Type B pancreatic cell (in vitro differentiated cells): ENCODE results near the gene WDFY2. TPM values are rescaled to one million over a fixed set of nuclear protein-coding genes. Genes with fewer than 3 reads are reported as not detected.

Experiments
- DNase-seq: peaks from one replicate; pipeline ENCODE4 v3.0.0; 2021; ENCODE audit warnings: mixed read lengths; ENCODE audit not compliant: unreplicated experiment; ENCODE audit errors: extremely low spot score
- H3K27ac Mint-ChIP-seq: 2 replicates; pipeline ENCODE4 v1.8.0; 2021; ENCODE audit warnings: mild to moderate bottlenecking, mixed read lengths
- H3K27me3 Mint-ChIP-seq: 2 replicates; pipeline ENCODE4 v1.8.0; 2021; ENCODE audit warnings: mixed read lengths
- H3K36me3 Mint-ChIP-seq: 2 replicates; pipeline ENCODE4 v1.8.0; 2021; ENCODE audit warnings: mixed read lengths
- H3K4me1 Mint-ChIP-seq: one replicate; pipeline ENCODE4 v1.8.0; 2021; ENCODE audit warnings: mixed read lengths; ENCODE audit not compliant: unreplicated experiment
- H3K4me3 Mint-ChIP-seq: 2 replicates; pipeline ENCODE4 v1.8.0; 2021; ENCODE audit warnings: mild to moderate bottlenecking, mixed read lengths
- H3K9me3 Mint-ChIP-seq: 2 replicates; pipeline ENCODE4 v1.8.0; 2021; ENCODE audit warnings: mixed read lengths
- total RNA-seq: library from RNA; stranded (reverse); gene quantifications from 2 replicates; pipeline ENCODE4 v1.2.1, GENCODE V29; 2021; ENCODE audit warnings: low replicate concordance
- TF ChIP-seq, protein P1 (sequence below): fragments of 200-600 bp; sonication (generic); conservative IDR thresholded peaks from 2 replicates; pipeline ENCODE4 v1.5.0; 2021; ENCODE audit warnings: antibody characterized with exemption, mild to moderate bottlenecking

Gene WDFY2
- total RNA-seq, 1 donor from 2014 or later = 20.3 TPM

DNA sequence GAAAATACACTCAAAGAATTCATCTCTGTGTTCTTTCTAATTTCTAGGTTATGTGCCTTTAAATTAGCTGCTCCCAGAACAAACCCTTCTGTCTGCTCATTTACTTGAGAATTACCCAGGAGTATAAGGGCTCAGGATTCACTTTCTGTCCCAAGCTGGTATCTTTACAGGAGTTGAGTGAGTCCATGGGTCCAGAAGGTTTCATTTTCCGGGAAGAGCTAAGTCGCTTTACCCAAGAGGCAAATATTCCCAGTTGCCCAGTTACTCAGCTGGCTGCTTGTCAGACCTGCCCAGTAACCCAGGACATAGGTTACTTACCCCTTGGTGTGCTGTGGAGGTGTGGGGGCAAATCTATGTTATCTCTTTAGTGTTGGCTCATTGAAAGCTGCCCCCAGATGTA lies 172.4 kb downstream of the WDFY2 start:
- DNase-seq = no peak
- no peak overlapping the region for H3K4me3 Mint-ChIP-seq
- TF ChIP-seq, protein P1, sequence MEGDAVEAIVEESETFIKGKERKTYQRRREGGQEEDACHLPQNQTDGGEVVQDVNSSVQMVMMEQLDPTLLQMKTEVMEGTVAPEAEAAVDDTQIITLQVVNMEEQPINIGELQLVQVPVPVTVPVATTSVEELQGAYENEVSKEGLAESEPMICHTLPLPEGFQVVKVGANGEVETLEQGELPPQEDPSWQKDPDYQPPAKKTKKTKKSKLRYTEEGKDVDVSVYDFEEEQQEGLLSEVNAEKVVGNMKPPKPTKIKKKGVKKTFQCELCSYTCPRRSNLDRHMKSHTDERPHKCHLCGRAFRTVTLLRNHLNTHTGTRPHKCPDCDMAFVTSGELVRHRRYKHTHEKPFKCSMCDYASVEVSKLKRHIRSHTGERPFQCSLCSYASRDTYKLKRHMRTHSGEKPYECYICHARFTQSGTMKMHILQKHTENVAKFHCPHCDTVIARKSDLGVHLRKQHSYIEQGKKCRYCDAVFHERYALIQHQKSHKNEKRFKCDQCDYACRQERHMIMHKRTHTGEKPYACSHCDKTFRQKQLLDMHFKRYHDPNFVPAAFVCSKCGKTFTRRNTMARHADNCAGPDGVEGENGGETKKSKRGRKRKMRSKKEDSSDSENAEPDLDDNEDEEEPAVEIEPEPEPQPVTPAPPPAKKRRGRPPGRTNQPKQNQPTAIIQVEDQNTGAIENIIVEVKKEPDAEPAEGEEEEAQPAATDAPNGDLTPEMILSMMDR = no peak
- peaks cover 46% of the 10 kb centered on the region for H3K36me3 Mint-ChIP-seq
- H3K27ac Mint-ChIP-seq = no peak overlapping the region
- H3K4me1 Mint-ChIP-seq = no peaks in the 10 kb centered on the region
- no peaks in the 10 kb centered on the region for H3K27me3 Mint-ChIP-seq
- H3K9me3 Mint-ChIP-seq = no peaks in the 10 kb centered on the region

DNA sequence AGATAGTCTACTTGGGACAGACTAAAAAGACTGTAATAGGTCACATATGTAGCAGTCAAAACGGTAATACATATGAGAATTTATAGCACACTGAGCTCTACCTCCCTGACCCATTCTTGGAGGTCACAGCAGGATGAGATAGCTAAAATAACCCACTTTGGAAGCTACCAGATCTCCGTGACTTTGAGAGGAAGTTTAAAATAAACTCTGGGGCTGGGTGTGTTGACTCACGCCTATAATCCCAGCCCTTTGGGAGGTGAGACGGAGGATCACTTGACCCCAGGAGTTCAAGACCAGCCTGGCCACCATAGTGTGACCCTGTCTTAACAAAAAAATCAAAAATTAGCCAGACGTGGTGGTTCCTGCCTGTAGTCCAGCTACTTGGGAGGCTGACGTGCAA lies 174.4 kb downstream of the WDFY2 start:
- DNase-seq = no peak
- no peaks in the 10 kb centered on the region for H3K9me3 Mint-ChIP-seq
- no peaks in the 10 kb centered on the region for H3K4me1 Mint-ChIP-seq
- no peak overlapping the region for H3K27ac Mint-ChIP-seq
- no peak overlapping the region for H3K4me3 Mint-ChIP-seq
- peaks cover 35% of the 10 kb centered on the region for H3K36me3 Mint-ChIP-seq
- TF ChIP-seq, protein P1 = no peak
- no peaks in the 10 kb centered on the region for H3K27me3 Mint-ChIP-seq

DNA sequence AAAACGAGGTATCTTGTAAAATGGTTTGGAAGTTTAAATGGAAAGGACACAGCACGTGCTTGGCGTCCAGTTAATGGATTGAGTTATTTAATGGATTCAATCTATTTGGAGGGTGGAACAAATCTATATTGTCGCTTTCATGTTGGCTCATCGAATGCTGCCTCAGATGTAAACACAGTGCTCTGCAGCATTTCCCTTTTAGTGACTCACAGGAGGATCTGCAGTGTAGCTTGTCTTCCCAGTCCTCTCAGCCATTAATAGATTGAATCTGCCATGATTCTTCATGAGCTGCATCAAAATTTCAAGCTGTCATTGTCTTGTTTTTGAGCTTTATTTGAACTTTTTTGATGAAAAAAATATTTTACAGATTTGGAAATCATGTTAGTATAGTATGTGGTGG lies 175.0 kb downstream of the WDFY2 start:
- Mint-ChIP-seq H3K27me3 (no peaks in the 10 kb centered on the region), H3K9me3 (no peaks in the 10 kb centered on the region), H3K4me1 (peaks cover 3% of the 10 kb centered on the region), H3K36me3 (peaks cover 32% of the 10 kb centered on the region), H3K4me3 (no peak overlapping the region), H3K27ac (no peak overlapping the region)
- no peak for DNase-seq
- TF ChIP-seq, protein P1 = no peak

DNA sequence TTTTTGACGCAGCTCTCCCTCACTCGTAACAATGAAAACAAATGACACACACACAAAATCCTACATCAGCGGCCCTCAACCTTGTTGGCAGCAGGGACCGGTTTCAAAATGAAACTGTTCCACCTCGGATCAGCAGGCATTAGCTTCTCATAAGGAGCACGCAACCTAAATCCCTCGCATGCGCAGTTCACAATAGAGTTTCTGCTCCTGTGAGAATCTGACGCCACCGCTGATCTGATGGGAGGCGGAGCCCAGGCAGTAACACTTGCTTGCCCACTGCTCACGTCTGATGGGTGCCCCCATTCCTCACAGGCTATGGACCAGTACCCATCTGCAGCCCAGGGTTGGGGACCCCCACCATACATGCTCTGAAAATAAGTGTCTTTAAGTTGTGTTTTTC lies 176.3 kb downstream of the WDFY2 start:
- H3K27me3 Mint-ChIP-seq = no peaks in the 10 kb centered on the region
- no peaks in the 10 kb centered on the region for H3K9me3 Mint-ChIP-seq
- no peak for DNase-seq
- no peak overlapping the region for H3K4me3 Mint-ChIP-seq
- peaks cover 29% of the 10 kb centered on the region for H3K36me3 Mint-ChIP-seq
- no peak overlapping the region for H3K27ac Mint-ChIP-seq
- H3K4me1 Mint-ChIP-seq = peaks cover 4% of the 10 kb centered on the region
- TF ChIP-seq, protein P1 = no peak

DNA sequence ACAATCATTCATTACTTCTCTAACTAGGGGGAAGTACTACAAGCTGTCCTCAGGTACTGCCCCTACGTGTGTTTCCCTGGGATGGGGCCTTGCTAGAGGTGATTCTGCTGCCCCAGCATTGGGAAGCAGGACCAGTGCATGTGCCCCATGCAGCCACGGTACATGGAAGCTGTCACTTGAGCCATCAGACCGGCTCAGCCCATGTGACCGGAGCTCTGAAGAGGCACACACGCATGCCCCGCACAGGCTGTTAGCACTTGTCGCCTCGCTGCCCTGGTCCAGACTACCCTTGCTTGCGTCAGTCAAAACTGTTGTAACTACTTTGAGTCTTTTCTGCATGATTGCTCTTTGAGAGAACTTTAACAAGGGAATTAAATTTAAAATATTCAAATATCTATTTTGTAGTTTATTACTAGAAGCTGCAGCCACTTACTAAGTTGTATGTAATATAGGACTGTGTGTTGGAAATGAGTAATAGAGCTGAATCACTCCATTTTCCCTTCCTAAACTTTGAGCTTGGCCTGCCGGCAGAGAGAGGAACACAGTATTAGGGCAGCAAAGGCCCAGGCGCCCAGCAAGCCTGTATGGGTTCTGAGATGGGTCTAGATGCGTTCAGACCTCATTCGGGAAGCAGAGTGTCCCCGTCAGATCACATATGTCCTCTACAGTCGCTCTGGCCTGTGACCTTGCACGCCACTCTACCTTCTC lies 177.5 kb downstream of the WDFY2 start:
- no peaks in the 10 kb centered on the region for H3K27me3 Mint-ChIP-seq
- no peaks in the 10 kb centered on the region for H3K9me3 Mint-ChIP-seq
- no peak overlapping the region for H3K4me3 Mint-ChIP-seq
- TF ChIP-seq, protein P1 = no peak
- no peak for DNase-seq
- H3K36me3 Mint-ChIP-seq = peaks cover 31% of the 10 kb centered on the region
- peaks cover 4% of the 10 kb centered on the region for H3K4me1 Mint-ChIP-seq
- H3K27ac Mint-ChIP-seq = no peak overlapping the region
